IMR-90 (cell line): ENCODE results near the gene SHROOM3.

Experiments used
- BHLHE40 ChIP-seq: fragments of 150-350 bp; IDR thresholded peaks from 2 replicates; pipeline ENCODE4 v1.6.1; 2016; ENCODE audit warnings: mild to moderate bottlenecking, low read depth, low read length
- CHD1 ChIP-seq: IDR thresholded peaks from 2 replicates; pipeline ENCODE4 v1.6.1; 2012; ENCODE audit warnings: low read depth, low read length, improper control_type of control experiment
- CTCF ChIP-seq: conservative IDR thresholded peaks from 2 replicates; pipeline ENCODE4 v1.5.1; 2012; ENCODE audit warnings: mild to moderate bottlenecking, low read depth, low read length, improper control_type of control experiment
- ELK1 ChIP-seq: fragments of 150-350 bp; IDR thresholded peaks from 2 replicates; pipeline ENCODE4 v1.6.1; 2016; ENCODE audit warnings: low read depth, mild to moderate bottlenecking, low read length, moderate library complexity, borderline replicate concordance
- FOS ChIP-seq: fragments of 150-350 bp; IDR thresholded peaks from 2 replicates; pipeline ENCODE4 v1.6.1; 2016; ENCODE audit warnings: low read depth, low read length
- MAZ ChIP-seq: IDR thresholded peaks from 2 replicates; pipeline ENCODE4 v1.6.1; 2012; ENCODE audit warnings: low read depth, mild to moderate bottlenecking, low read length, improper control_type of control experiment, moderate library complexity, borderline replicate concordance
- MXI1 ChIP-seq: IDR thresholded peaks from 2 replicates; pipeline ENCODE4 v1.6.1; 2012; ENCODE audit warnings: low read depth, mild to moderate bottlenecking, low read length, moderate library complexity, borderline replicate concordance
- NFE2L2 ChIP-seq: fragments of 150-350 bp; IDR thresholded peaks from 2 replicates; pipeline ENCODE4 v1.6.1; 2016; ENCODE audit warnings: low read depth, mild to moderate bottlenecking, low read length
- POLR2A ChIP-seq: IDR thresholded peaks from 2 replicates; pipeline ENCODE4 v1.6.1; 2012; ENCODE audit warnings: mild to moderate bottlenecking, low read depth, low read length
- RAD21 ChIP-seq: IDR thresholded peaks from 2 replicates; pipeline ENCODE4 v1.6.1; 2012; ENCODE audit warnings: low read length, improper control_type of control experiment
- RCOR1 ChIP-seq: IDR thresholded peaks from 2 replicates; pipeline ENCODE4 v1.6.1; 2012; ENCODE audit warnings: mild to moderate bottlenecking, low read length, improper control_type of control experiment; ENCODE audit not compliant: insufficient replicate concordance
- RFX5 ChIP-seq: IDR thresholded peaks from 2 replicates; pipeline ENCODE4 v1.8.0; 2012; ENCODE audit warnings: low read depth, mild to moderate bottlenecking, low read length, moderate library complexity
- SMC3 ChIP-seq: fragments of 150-350 bp; IDR thresholded peaks from 2 replicates; pipeline ENCODE4 v1.6.1; 2016; ENCODE audit warnings: low read depth, mild to moderate bottlenecking, antibody characterized with exemption, low read length, moderate library complexity
- TF ChIP-seq, protein P1 (sequence below): fragments of 150-350 bp; IDR thresholded peaks from 2 replicates; pipeline ENCODE4 v1.6.1; 2017; ENCODE audit warnings: mild to moderate bottlenecking, antibody characterized with exemption, low read length, low read depth

GRCh38 chr4:76488888-76489685, 54.1 kb downstream of the SHROOM3 start:
- TF ChIP-seq RAD21 (no peak), CTCF (no peak), RFX5 (no peak), POLR2A (no peak), BHLHE40 (no peak), NFE2L2 (no peak), MXI1 (no peak), SMC3 (no peak), CHD1 (no peak), RCOR1 (no peak), FOS (no peak), ELK1 (no peak), MAZ (no peak)
- TF ChIP-seq, protein P1, sequence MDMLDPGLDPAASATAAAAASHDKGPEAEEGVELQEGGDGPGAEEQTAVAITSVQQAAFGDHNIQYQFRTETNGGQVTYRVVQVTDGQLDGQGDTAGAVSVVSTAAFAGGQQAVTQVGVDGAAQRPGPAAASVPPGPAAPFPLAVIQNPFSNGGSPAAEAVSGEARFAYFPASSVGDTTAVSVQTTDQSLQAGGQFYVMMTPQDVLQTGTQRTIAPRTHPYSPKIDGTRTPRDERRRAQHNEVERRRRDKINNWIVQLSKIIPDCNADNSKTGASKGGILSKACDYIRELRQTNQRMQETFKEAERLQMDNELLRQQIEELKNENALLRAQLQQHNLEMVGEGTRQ: no peak
